CD4-positive, CD25-positive, alpha-beta regulatory T cell (primary cell): ENCODE data around the gene HPS4. TPM values are rescaled to one million over a fixed set of nuclear protein-coding genes. Genes with fewer than 3 reads are reported as not detected.

ENCODE experiments used
- ATAC-seq, 2 donors: fragments of 150-1000 bp; cut with Tn5 transposase; one replicate each; pipeline ENCODE4 v1.10.0; 2021; ENCODE audit warnings: low read depth in 2 of 2, moderate number of reproducible peaks in 2 of 2, moderate library complexity in 1 of 2
- DNase-seq, 3 donors: peaks; one replicate each; pipeline versions ENCODE4 v3.0.0 to v3.0.0-alpha.2; 2012 to 2022; ENCODE audit warnings: mixed read lengths in 1 of 3
- H3K27ac ChIP-seq: one replicate; pipeline ENCODE4 v1.7.0; 2013; ENCODE audit warnings: mild to moderate bottlenecking, low read length; ENCODE audit not compliant: insufficient read depth, poor library complexity, severe bottlenecking
- H3K27me3 ChIP-seq: one replicate; pipeline ENCODE4 v1.7.0; 2013; ENCODE audit warnings: low read length; ENCODE audit not compliant: control insufficient read depth, insufficient read depth
- H3K36me3 ChIP-seq: one replicate; pipeline ENCODE4 v1.7.0; 2013; ENCODE audit warnings: mild to moderate bottlenecking, low read length, moderate library complexity; ENCODE audit not compliant: control insufficient read depth, insufficient read depth
- H3K4me1 ChIP-seq: 2 replicates; pipeline ENCODE4 v1.7.0; 2013; ENCODE audit warnings: mild to moderate bottlenecking, low read length; ENCODE audit not compliant: insufficient read depth, control insufficient read depth, poor library complexity, severe bottlenecking
- H3K4me3 ChIP-seq: one replicate; pipeline ENCODE4 v1.7.0; 2013; ENCODE audit warnings: low read depth, mild to moderate bottlenecking, low read length, moderate library complexity
- H3K9me3 ChIP-seq, 2 experiments: 1 replicate in 1 of 2; 2 replicates in 1 of 2; pipeline ENCODE4 v1.7.0; 2013; ENCODE audit warnings: low read length in 2 of 2, mild to moderate bottlenecking in 1 of 2, moderate library complexity in 1 of 2; ENCODE audit not compliant: control insufficient read depth in 2 of 2
- H3K27ac Mint-ChIP-seq, 3 donors: one replicate each; pipeline ENCODE4 v1.8.0; 2020 to 2022; ENCODE audit warnings: mild to moderate bottlenecking in 3 of 3, mixed read lengths in 3 of 3, moderate library complexity in 2 of 3
- H3K27me3 Mint-ChIP-seq: one replicate; pipeline ENCODE4 v1.8.0; 2022; ENCODE audit warnings: mild to moderate bottlenecking, mixed read lengths
- H3K36me3 Mint-ChIP-seq: one replicate; pipeline ENCODE4 v1.8.0; 2020; ENCODE audit warnings: mixed read lengths
- H3K4me1 Mint-ChIP-seq, 4 donors: one replicate each; pipeline ENCODE4 v1.8.0; 2020 to 2022; ENCODE audit warnings: mixed read lengths in 4 of 4, mild to moderate bottlenecking in 1 of 4
- H3K4me3 Mint-ChIP-seq, 4 donors: one replicate each; pipeline ENCODE4 v1.8.0; 2020 to 2022; ENCODE audit warnings: mild to moderate bottlenecking in 4 of 4, mixed read lengths in 4 of 4, moderate library complexity in 3 of 4
- H3K9me3 Mint-ChIP-seq, 7 donors: one replicate each; pipeline ENCODE4 v1.8.0; 2020 to 2022; ENCODE audit warnings: mixed read lengths in 7 of 7, mild to moderate bottlenecking in 3 of 7, moderate library complexity in 2 of 7
- polyA plus RNA-seq, 4 donors: library from polyadenylated mRNA; unstranded; fragments of 300-500 nt; fragmentation: Illumina TruSeq; gene quantifications; one replicate each; pipeline ENCODE4 v1.2.3, GENCODE V29; 2021
- total RNA-seq: library from RNA; stranded (reverse); gene quantifications from one replicate; pipeline ENCODE4 v1.2.3, GENCODE V29; 2022

HPS4 gene
- total and polyA plus RNA-seq, 5 donors from 2014 or later, result 12.0 to 44.6 (median 13.7) TPM

- Mint-ChIP-seq H3K4me1 (peaks cover 12 to 46% (median 39%) of the 10 kb centered on the region in 4 donors), H3K9me3 (peaks cover 0 to 2% (median 0%) of the 10 kb centered on the region in 7 donors), H3K36me3 (peaks cover 27% of the 10 kb centered on the region), H3K27ac (peak within 1 kb of the TSS; percentile 96 to 100 (median 99)), H3K27me3 (no peaks in the 10 kb centered on the region), H3K4me3 (peak within 1 kb of the TSS; percentile 98 to 99 (median 99))
- peak; percentile 86 to 93 (median 90) for DNase-seq
- no peaks in the 10 kb centered on the region for H3K9me3 ChIP-seq
- peaks cover 22% of the 10 kb centered on the region for H3K4me1 ChIP-seq
- ATAC-seq, result peak; percentile 93 to 96
- H3K36me3 ChIP-seq, result peaks cover 24% of the 10 kb centered on the region
- H3K27ac ChIP-seq, result peak within 1 kb of the TSS; percentile 85
- H3K27me3 ChIP-seq, result no peaks in the 10 kb centered on the region
- H3K4me3 ChIP-seq, result peak within 1 kb of the TSS; percentile 93
These were observed 28.7 kb upstream of the HPS4 start, which contains the start of gene TFIP11 for GRCh38 chr22:26512149-26512793. TSS of gene TFIP11 (minus strand) at chr22:26512473. CDS start at chr22:26510272, 2,201 bp downstream.

DNA sequence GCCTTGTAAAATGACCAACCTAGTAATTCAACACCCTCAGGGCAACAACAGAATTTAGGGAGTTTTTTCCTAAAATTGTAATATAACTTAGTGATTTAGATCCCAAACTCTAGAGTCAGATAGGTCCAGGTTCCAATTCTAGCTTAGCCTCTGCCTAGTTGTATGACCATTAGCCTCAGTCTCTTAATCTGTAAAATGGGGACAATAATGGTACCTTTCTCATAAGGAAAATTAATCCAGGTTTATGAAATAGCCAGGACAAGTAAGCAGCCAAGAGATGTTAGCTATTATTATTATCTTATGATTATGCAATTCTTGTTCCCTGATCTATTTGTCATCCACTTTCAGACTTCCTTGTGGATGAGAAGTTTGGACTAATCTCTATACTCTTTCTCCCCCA is 24.6 kb upstream of the HPS4 start:
- Mint-ChIP-seq H3K36me3 (peaks cover 54% of the 10 kb centered on the region), H3K27ac (no peak overlapping the region)

GRCh38 chr22:26503758-26504157 is 20.2 kb upstream of the HPS4 start:
- Mint-ChIP-seq H3K9me3 (no peaks in the 10 kb centered on the region), H3K4me1 (peaks cover 0 to 30% (median 20%) of the 10 kb centered on the region in 4 donors), H3K27me3 (no peaks in the 10 kb centered on the region), H3K36me3 (peaks cover 62% of the 10 kb centered on the region), H3K27ac (peak overlapping the region; percentile 7 to 91 (median 76)), H3K4me3 (peak overlapping the region in 1 of 4 donors; percentile 0)
- ATAC-seq (no peak), DNase-seq (no peak)
- Histone ChIP-seq H3K4me3 (no peak overlapping the region), H3K27me3 (no peaks in the 10 kb centered on the region), H3K36me3 (peaks cover 94% of the 10 kb centered on the region), H3K27ac (peak overlapping the region; percentile 5), H3K9me3 (no peaks in the 10 kb centered on the region), H3K4me1 (peaks cover 17% of the 10 kb centered on the region)

More for the DNA sequence above, 24.6 kb upstream of the HPS4 start:
- Mint-ChIP-seq H3K27me3 (no peaks in the 10 kb centered on the region), H3K4me1 (peaks cover 7 to 61% (median 41%) of the 10 kb centered on the region in 4 donors), H3K9me3 (no peaks in the 10 kb centered on the region), H3K4me3 (peak overlapping the region in 1 of 4 donors; percentile 43)
- peaks cover 33% of the 10 kb centered on the region for H3K4me1 ChIP-seq
- H3K36me3 ChIP-seq, result peaks cover 64% of the 10 kb centered on the region
- DNase-seq (no peak), ATAC-seq (no peak)
- H3K4me3 ChIP-seq, result no peak overlapping the region
- no peaks in the 10 kb centered on the region for H3K9me3 ChIP-seq
- no peak overlapping the region for H3K27ac ChIP-seq
- H3K27me3 ChIP-seq, result no peaks in the 10 kb centered on the region

DNA sequence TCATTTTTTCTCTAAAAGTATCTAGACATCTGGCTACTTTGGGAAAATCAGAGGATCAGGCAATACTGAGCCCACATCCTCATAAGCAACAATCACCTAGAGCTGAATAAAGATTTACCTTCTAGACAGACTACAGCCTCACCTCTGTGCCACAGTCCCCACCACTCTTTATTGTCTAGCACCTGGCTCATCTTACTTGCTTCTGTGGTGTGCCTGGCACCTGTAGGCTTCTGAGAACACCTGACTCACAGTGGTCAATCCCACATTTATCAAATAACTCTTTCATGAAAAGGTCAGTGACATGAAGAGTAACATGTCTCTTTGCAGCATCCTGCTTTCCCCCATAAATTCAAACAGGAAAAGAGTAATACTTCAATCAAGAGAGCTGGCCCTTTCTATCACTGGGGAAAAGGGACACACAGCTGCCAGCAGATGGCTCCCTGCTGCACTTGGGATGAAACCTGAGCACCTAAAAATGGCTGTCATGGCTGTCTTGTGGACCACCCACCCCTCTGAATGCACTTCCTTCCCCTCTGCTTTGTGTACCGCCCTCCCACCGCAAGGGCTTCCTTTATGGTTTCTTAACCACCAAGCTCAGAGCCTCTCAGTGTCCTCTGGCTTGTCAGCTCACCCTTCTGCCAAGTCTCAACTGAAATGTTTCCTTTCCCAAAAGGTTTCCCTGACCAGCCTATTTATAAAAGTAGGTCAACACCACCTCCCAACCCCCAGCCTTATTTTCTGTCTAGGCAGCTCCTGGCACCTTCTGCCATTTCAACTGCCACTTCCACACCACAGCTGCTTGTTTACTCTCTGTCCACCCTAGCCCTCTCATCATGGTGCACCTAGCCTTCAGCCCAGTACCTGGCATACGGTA is 19.3 kb upstream of the HPS4 start:
- Mint-ChIP-seq H3K4me3 (peak overlapping the region in 3 of 4 donors; percentile 0 to 65 (median 64)), H3K9me3 (no peaks in the 10 kb centered on the region)

DNA sequence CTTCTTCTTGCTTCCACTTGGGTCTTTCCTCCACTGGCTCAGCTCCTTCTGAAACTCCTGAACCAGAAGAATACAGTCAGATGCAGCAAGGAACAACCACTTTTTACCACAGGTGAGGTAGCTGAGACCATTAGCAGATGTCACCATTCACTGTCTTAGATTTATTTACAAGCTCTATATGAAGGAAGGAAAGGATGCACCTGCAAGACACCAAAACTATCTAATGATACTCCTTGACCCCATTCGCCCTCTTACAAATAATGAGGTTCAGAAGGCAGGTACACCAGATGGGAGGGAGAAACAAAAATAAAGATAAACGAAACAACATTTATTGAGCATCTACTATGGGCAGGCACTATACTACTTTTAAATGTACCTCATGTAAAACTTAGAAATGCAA is 18.4 kb upstream of the HPS4 start:
- no peaks in the 10 kb centered on the region for H3K9me3 Mint-ChIP-seq
- Histone ChIP-seq H3K36me3 (peaks cover 90% of the 10 kb centered on the region), H3K4me3 (no peak overlapping the region), H3K27me3 (no peaks in the 10 kb centered on the region), H3K4me1 (peaks cover 17% of the 10 kb centered on the region), H3K9me3 (no peaks in the 10 kb centered on the region), H3K27ac (no peak overlapping the region)
- H3K27me3 Mint-ChIP-seq, result no peaks in the 10 kb centered on the region
- DNase-seq (no peak), ATAC-seq (no peak)
- H3K4me1 Mint-ChIP-seq, result peaks cover 0 to 31% (median 21%) of the 10 kb centered on the region in 4 donors
- H3K27ac Mint-ChIP-seq, result peak overlapping the region in 2 of 3 donors; percentile 43 to 91
- H3K36me3 Mint-ChIP-seq, result peaks cover 66% of the 10 kb centered on the region
- no peak overlapping the region for H3K4me3 Mint-ChIP-seq

More for the DNA sequence above, 19.3 kb upstream of the HPS4 start:
- Histone ChIP-seq H3K9me3 (no peaks in the 10 kb centered on the region), H3K27me3 (no peaks in the 10 kb centered on the region), H3K4me1 (peaks cover 17% of the 10 kb centered on the region), H3K36me3 (peaks cover 93% of the 10 kb centered on the region), H3K4me3 (no peak overlapping the region), H3K27ac (no peak overlapping the region)
- peak; percentile 77 to 84 for ATAC-seq
- Mint-ChIP-seq H3K27ac (peak overlapping the region; percentile 76 to 91 (median 86)), H3K36me3 (peaks cover 62% of the 10 kb centered on the region), H3K27me3 (no peaks in the 10 kb centered on the region), H3K4me1 (peaks cover 0 to 30% (median 20%) of the 10 kb centered on the region in 4 donors)
- peak; percentile 23 to 90 (median 44) for DNase-seq

DNA sequence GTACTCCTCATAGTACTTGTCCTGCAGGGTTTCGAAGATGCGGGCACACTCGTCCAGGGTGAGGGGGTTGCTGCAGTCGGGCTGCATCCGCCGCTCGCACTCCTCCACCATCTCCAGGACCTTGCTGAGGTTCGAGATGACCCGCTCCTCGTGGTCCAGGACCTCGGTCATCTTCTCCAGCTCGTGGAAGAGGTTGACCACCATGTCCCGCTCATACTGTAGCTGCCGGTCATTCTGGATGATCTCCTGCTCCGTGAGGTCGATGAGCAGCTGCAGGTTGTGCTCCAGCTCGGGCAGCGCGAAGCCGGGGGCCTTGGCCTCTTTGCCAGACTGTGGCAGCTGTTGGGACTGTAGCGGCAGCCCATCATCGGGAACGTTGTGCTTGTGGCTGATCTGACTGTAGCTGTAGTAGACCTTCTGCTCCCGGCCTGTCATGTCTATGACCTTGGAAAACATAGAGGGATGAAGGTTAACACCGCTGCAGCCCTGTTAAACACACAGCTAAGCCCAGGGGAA is 15.7 kb upstream of the HPS4 start:
- Mint-ChIP-seq H3K27me3 (no peaks in the 10 kb centered on the region), H3K27ac (peak overlapping the region in 1 of 3 donors; percentile 83), H3K9me3 (no peaks in the 10 kb centered on the region), H3K4me1 (peaks cover 0 to 23% (median 19%) of the 10 kb centered on the region in 4 donors), H3K36me3 (peaks cover 66% of the 10 kb centered on the region), H3K4me3 (no peak overlapping the region)
- no peak for DNase-seq
- H3K27me3 ChIP-seq, result no peaks in the 10 kb centered on the region
- ATAC-seq, result no peak
- peaks cover 17% of the 10 kb centered on the region for H3K4me1 ChIP-seq
- H3K9me3 ChIP-seq, result no peaks in the 10 kb centered on the region
- no peak overlapping the region for H3K27ac ChIP-seq
- peaks cover 91% of the 10 kb centered on the region for H3K36me3 ChIP-seq
- no peak overlapping the region for H3K4me3 ChIP-seq

GRCh38 chr22:26496456-26496855 is 12.9 kb upstream of the HPS4 start:
- Mint-ChIP-seq H3K4me3 (no peak overlapping the region), H3K9me3 (no peaks in the 10 kb centered on the region), H3K27me3 (no peaks in the 10 kb centered on the region), H3K4me1 (peaks cover 0 to 4% (median 2%) of the 10 kb centered on the region in 4 donors), H3K36me3 (peaks cover 54% of the 10 kb centered on the region), H3K27ac (no peak overlapping the region)
- H3K27me3 ChIP-seq, result no peaks in the 10 kb centered on the region
- no peak for DNase-seq
- peaks cover 90% of the 10 kb centered on the region for H3K36me3 ChIP-seq
- ATAC-seq, result no peak
- no peaks in the 10 kb centered on the region for H3K9me3 ChIP-seq
- H3K27ac ChIP-seq, result no peak overlapping the region
- H3K4me3 ChIP-seq, result no peak overlapping the region
- H3K4me1 ChIP-seq, result no peaks in the 10 kb centered on the region
